HepG2 (cell line): ENCODE measurements around the gene MRPS5. TPM values are rescaled to one million over a fixed set of nuclear protein-coding genes. Genes with fewer than 3 reads are reported as not detected.

Experiments used
- CREM ChIP-seq, 2 experiments: sonication (generic) in 1 of 2; formaldehyde crosslinking in 1 of 2; IDR thresholded peaks; 2 replicates each; pipeline versions ENCODE4 v1.4.0 to v1.6.1; 2016 to 2020; ENCODE audit warnings: antibody characterized with exemption in 1 of 2, mild to moderate bottlenecking in 1 of 2, missing genetic modification reagents in 1 of 2
- EED ChIP-seq: sonication (generic); formaldehyde crosslinking; IDR thresholded peaks from 2 replicates; pipeline ENCODE4 v1.5.0; 2020; ENCODE audit warnings: mild to moderate bottlenecking, missing genetic modification reagents
- FOXJ3 ChIP-seq: sonication (generic); formaldehyde crosslinking; IDR thresholded peaks from 2 replicates; pipeline ENCODE4 v1.4.0; 2020; ENCODE audit warnings: missing genetic modification reagents, mild to moderate bottlenecking, borderline replicate concordance
- FOXM1 ChIP-seq: sonication (generic); formaldehyde crosslinking; IDR thresholded peaks from 2 replicates; pipeline ENCODE4 v1.5.0; 2020; ENCODE audit warnings: missing genetic modification reagents
- HIVEP1 ChIP-seq: sonication (generic); formaldehyde crosslinking; IDR thresholded peaks from 2 replicates; pipeline ENCODE4 v1.4.0; 2020; ENCODE audit warnings: mild to moderate bottlenecking, missing genetic modification reagents
- HMGA1 ChIP-seq: sonication (generic); formaldehyde crosslinking; conservative IDR thresholded peaks from 2 replicates; pipeline ENCODE4 v1.4.0; 2020; ENCODE audit warnings: missing genetic modification reagents
- ISX ChIP-seq: sonication (generic); formaldehyde crosslinking; conservative IDR thresholded peaks from 2 replicates; pipeline ENCODE4 v1.5.0; 2020; ENCODE audit warnings: missing genetic modification reagents
- KAT2B ChIP-seq: fragments of 150-350 bp; IDR thresholded peaks from 2 replicates; pipeline ENCODE4 v1.6.1; 2014; ENCODE audit warnings: low read depth, low read length, borderline replicate concordance
- MTF1 ChIP-seq: sonication (generic); formaldehyde crosslinking; IDR thresholded peaks from 2 replicates; pipeline ENCODE4 v1.5.0; 2020; ENCODE audit warnings: missing genetic modification reagents
- POLR2G ChIP-seq: fragments of 200-400 bp; formaldehyde crosslinking; IDR thresholded peaks from 2 replicates; pipeline ENCODE4 v1.6.1; 2018; ENCODE audit warnings: mild to moderate bottlenecking, low read depth, low read length, moderate library complexity
- RFXAP ChIP-seq: sonication (generic); formaldehyde crosslinking; IDR thresholded peaks from 2 replicates; pipeline ENCODE4 v1.4.0; 2020; ENCODE audit warnings: missing genetic modification reagents, borderline replicate concordance
- SATB2 ChIP-seq: sonication (generic); formaldehyde crosslinking; IDR thresholded peaks from 2 replicates; pipeline ENCODE4 v1.5.0; 2020; ENCODE audit warnings: missing genetic modification reagents
- SPEN ChIP-seq: sonication (generic); formaldehyde crosslinking; IDR thresholded peaks from 2 replicates; pipeline ENCODE4 v1.5.1; 2020; ENCODE audit warnings: low read depth, mild to moderate bottlenecking, missing genetic modification reagents
- SRSF4 ChIP-seq: fragments of 200-400 bp; formaldehyde crosslinking; IDR thresholded peaks from one replicate; pipeline ENCODE4 v1.6.1; 2018; ENCODE audit warnings: mild to moderate bottlenecking, low read depth, low read length, moderate library complexity; ENCODE audit not compliant: poor library complexity, severe bottlenecking
- TBP ChIP-seq: sonication (generic); formaldehyde crosslinking; IDR thresholded peaks from 2 replicates; pipeline ENCODE4 v1.5.0; 2020; ENCODE audit warnings: missing genetic modification reagents
- ZFP36L2 ChIP-seq: sonication (generic); formaldehyde crosslinking; IDR thresholded peaks from 2 replicates; pipeline ENCODE4 v1.4.0; 2020; ENCODE audit warnings: missing genetic modification reagents
- ZFY ChIP-seq: sonication (generic); formaldehyde crosslinking; IDR thresholded peaks from 2 replicates; pipeline ENCODE4 v1.4.0; 2020; ENCODE audit warnings: missing genetic modification reagents
- ZNF101 ChIP-seq: sonication (generic); formaldehyde crosslinking; IDR thresholded peaks from 2 replicates; pipeline ENCODE4 v1.4.0; 2020; ENCODE audit warnings: mild to moderate bottlenecking, low read depth, missing genetic modification reagents, borderline replicate concordance
- ZNF143 ChIP-seq: sonication (generic); formaldehyde crosslinking; IDR thresholded peaks from 2 replicates; pipeline ENCODE4 v1.4.0; 2020; ENCODE audit warnings: missing genetic modification reagents
- ZNF263 ChIP-seq: sonication (generic); formaldehyde crosslinking; IDR thresholded peaks from 2 replicates; pipeline ENCODE4 v1.4.0; 2020; ENCODE audit warnings: missing genetic modification reagents
- ZNF337 ChIP-seq: sonication (generic); formaldehyde crosslinking; IDR thresholded peaks from 2 replicates; pipeline ENCODE4 v1.5.1; 2020; ENCODE audit warnings: missing genetic modification reagents, low read depth, mild to moderate bottlenecking, borderline replicate concordance
- ZNF451 ChIP-seq: sonication (generic); formaldehyde crosslinking; IDR thresholded peaks from 2 replicates; pipeline ENCODE4 v1.5.0; 2020; ENCODE audit warnings: mild to moderate bottlenecking, missing genetic modification reagents
- ZNF484 ChIP-seq: sonication (generic); formaldehyde crosslinking; IDR thresholded peaks from 2 replicates; pipeline ENCODE4 v1.5.1; 2020; ENCODE audit warnings: mild to moderate bottlenecking, low read depth, missing genetic modification reagents, borderline replicate concordance
- ZNF510 ChIP-seq: sonication (generic); formaldehyde crosslinking; IDR thresholded peaks from 2 replicates; pipeline ENCODE4 v1.4.0; 2020; ENCODE audit warnings: low read depth, mild to moderate bottlenecking, missing genetic modification reagents
- ZNF746 ChIP-seq: sonication (generic); formaldehyde crosslinking; IDR thresholded peaks from 2 replicates; pipeline ENCODE4 v1.8.0; 2022; ENCODE audit warnings: mild to moderate bottlenecking, missing genetic modification reagents
- ZSCAN22 ChIP-seq: sonication (generic); formaldehyde crosslinking; IDR thresholded peaks from 2 replicates; pipeline ENCODE4 v1.4.0; 2020; ENCODE audit warnings: mild to moderate bottlenecking, missing genetic modification reagents
- polyA plus RNA-seq, 8 experiments: library from polyadenylated mRNA; depleted of rRNA in 3 of 8; stranded (reverse) in 7 of 8; unstranded in 1 of 8; fragments of >200 nt; fragmentation: Illumina TruSeq in 4 of 8; extraction: Trizol in 4 of 8; gene quantifications; 2 replicates each; pipeline versions ENCODE4 v1.2.1 to v1.2.3, GENCODE V29; 2011 to 2016; ENCODE audit warnings: low read depth in 4 of 8, missing spikeins in 1 of 8, mixed read lengths in 1 of 8; ENCODE audit not compliant: insufficient read depth in 1 of 8
- total RNA-seq, 5 experiments: library from RNA; depleted of rRNA; stranded (reverse); fragments of >200 nt; fragmentation: Illumina TruSeq; extraction: Trizol; gene quantifications; 2 replicates each; pipeline ENCODE4 v1.2.3, GENCODE V29; 2016; ENCODE audit warnings: low read depth in 1 of 5
- TF ChIP-seq, protein P1 (sequence below): sonication (generic); formaldehyde crosslinking; IDR thresholded peaks from 2 replicates; pipeline ENCODE4 v1.4.0; 2020; ENCODE audit warnings: mild to moderate bottlenecking, missing genetic modification reagents, borderline replicate concordance

Gene MRPS5
- total and polyA plus RNA-seq, 2 of the 13 experiments (the other 11 are each of a cell fraction or from before 2014, with no cell fraction given), result 98.8 to 134 TPM

DNA sequence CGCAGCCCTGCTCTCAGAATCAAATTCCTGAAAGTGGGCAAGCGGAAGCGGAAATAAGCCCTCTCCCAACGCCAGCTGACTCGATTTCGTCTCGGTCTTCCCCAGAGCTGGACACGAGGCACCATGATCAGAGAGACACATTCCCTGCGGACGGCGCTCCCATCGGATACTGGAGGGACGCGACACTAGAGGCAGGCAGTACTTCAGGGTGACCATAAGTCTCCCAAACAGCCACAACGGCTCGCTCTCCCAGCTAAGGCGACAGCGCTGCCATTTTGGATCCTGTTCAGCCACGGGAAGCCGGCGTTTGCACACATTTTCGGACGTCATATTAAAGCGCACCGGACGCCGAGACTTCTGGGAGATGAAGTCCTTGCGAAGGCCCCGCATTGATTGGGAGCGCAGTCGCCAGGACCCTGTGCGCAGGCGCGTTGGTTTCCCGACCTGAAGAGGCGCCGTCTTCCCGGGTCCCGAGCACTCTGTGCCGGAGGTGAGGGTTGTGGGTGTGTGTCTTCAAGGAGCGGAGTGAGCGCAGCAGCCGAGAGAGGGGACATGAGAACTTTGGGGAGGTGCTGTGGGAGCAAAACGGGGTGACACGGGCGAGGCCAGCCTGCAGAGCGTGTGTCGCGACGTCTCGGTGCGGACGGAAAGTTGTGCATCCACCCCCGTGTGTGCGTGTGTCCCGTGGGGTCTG is 43.9 kb upstream of the MRPS5 start, which contains the start of gene ZNF2 (continued):
- TF ChIP-seq, protein P1, sequence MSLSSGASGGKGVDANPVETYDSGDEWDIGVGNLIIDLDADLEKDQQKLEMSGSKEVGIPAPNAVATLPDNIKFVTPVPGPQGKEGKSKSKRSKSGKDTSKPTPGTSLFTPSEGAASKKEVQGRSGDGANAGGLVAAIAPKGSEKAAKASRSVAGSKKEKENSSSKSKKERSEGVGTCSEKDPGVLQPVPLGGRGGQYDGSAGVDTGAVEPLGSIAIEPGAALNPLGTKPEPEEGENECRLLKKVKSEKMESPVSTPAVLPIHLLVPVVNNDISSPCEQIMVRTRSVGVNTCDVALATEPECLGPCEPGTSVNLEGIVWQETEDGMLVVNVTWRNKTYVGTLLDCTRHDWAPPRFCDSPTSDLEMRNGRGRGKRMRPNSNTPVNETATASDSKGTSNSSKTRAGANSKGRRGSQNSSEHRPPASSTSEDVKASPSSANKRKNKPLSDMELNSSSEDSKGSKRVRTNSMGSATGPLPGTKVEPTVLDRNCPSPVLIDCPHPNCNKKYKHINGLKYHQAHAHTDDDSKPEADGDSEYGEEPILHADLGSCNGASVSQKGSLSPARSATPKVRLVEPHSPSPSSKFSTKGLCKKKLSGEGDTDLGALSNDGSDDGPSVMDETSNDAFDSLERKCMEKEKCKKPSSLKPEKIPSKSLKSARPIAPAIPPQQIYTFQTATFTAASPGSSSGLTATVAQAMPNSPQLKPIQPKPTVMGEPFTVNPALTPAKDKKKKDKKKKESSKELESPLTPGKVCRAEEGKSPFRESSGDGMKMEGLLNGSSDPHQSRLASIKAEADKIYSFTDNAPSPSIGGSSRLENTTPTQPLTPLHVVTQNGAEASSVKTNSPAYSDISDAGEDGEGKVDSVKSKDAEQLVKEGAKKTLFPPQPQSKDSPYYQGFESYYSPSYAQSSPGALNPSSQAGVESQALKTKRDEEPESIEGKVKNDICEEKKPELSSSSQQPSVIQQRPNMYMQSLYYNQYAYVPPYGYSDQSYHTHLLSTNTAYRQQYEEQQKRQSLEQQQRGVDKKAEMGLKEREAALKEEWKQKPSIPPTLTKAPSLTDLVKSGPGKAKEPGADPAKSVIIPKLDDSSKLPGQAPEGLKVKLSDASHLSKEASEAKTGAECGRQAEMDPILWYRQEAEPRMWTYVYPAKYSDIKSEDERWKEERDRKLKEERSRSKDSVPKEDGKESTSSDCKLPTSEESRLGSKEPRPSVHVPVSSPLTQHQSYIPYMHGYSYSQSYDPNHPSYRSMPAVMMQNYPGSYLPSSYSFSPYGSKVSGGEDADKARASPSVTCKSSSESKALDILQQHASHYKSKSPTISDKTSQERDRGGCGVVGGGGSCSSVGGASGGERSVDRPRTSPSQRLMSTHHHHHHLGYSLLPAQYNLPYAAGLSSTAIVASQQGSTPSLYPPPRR (CRISPR knock-in tag), result peak; percentile 37; the same call in 1 of the 2 replicates
- no peak for TF ChIP-seq FOXM1 (CRISPR knock-in tag)
- TF ChIP-seq ZNF337, result peak; percentile 91
- 0 out of 2 replicates have a peak, but pooled peaks have one; percentile 48 for TF ChIP-seq ZSCAN22 (CRISPR knock-in tag)
- TF ChIP-seq TBP (CRISPR knock-in tag), result 0 out of 2 replicates have a peak, but pooled peaks have one; percentile 12
- no peak for TF ChIP-seq RFXAP (CRISPR knock-in tag)
- TF ChIP-seq ZNF510 (CRISPR knock-in tag), result 0 out of 2 replicates have a peak, but pooled peaks have one; percentile 26
- TF ChIP-seq ISX, result no peak
- TF ChIP-seq ZNF101 (CRISPR knock-in tag), result no peak
- TF ChIP-seq ZFY (CRISPR knock-in tag), result peak; percentile 83
- TF ChIP-seq SPEN (CRISPR knock-in tag), result peak; percentile 90
- no peak for TF ChIP-seq ZNF484 (CRISPR knock-in tag)
- TF ChIP-seq KAT2B, result no peak; the same call in 1 of the 2 replicates
- TF ChIP-seq ZNF143 (CRISPR knock-in tag), result peak; percentile 99
- TF ChIP-seq EED (CRISPR knock-in tag), result peak; percentile 82; the same call in 1 of the 2 replicates
- peak; percentile 100 for TF ChIP-seq CREM (IDR thresholded peaks at IDR 0.05)
- TF ChIP-seq CREM (CRISPR knock-in tag; IDR thresholded peaks at IDR 0.05), result peak; percentile 85; the same call in 1 of the 2 replicates
- TF ChIP-seq FOXJ3, result no peak
- no peak for TF ChIP-seq HIVEP1 (CRISPR knock-in tag)
- TF ChIP-seq ZFP36L2 (CRISPR knock-in tag), result peak; percentile 90; the same call in 1 of the 2 replicates
- TF ChIP-seq SATB2 (CRISPR knock-in tag), result no peak
- peak; percentile 98 for TF ChIP-seq POLR2G
- no peak for TF ChIP-seq HMGA1 (CRISPR knock-in tag)
- TF ChIP-seq MTF1 (CRISPR knock-in tag), result peak; percentile 99
- TF ChIP-seq ZNF263 (CRISPR knock-in tag), result 0 out of 2 replicates have a peak, but pooled peaks have one; percentile 37
- peak; percentile 33; the same call in 1 of the 2 replicates for TF ChIP-seq ZNF746 (CRISPR knock-in tag)
- peak; percentile 94 for TF ChIP-seq ZNF451 (CRISPR knock-in tag)
- no peak for TF ChIP-seq SRSF4
